ENCODE data around the gene OSBPL10.

GRCh38 chr3:31892916-31893573, 88.0 kb downstream of the OSBPL10 start:
- TF ChIP-seq CTCF (IDR thresholded peaks at IDR 0.05) (no peak), EP300 (IDR thresholded peaks at IDR 0.05) (no peak)

Measured in stomach (tissue), 4 donors.